Muscle of leg (tissue), 11 donors: ENCODE results near the gene CCNB2. TPM values are rescaled to one million over a fixed set of nuclear protein-coding genes. Genes with fewer than 3 reads are reported as not detected.

Experiments used
- DNase-seq: peaks from one replicate; pipeline ENCODE4 v3.0.0; 2013
- H3K27ac ChIP-seq: one replicate; pipeline ENCODE4 v1.5.1; 2013; ENCODE audit warnings: mild to moderate bottlenecking, low read length, control low read depth
- H3K27me3 ChIP-seq: one replicate; pipeline ENCODE4 v1.6.1; 2013; ENCODE audit warnings: low read length; ENCODE audit not compliant: control insufficient read depth, insufficient read depth
- H3K36me3 ChIP-seq: one replicate; pipeline ENCODE4 v1.6.1; 2013; ENCODE audit warnings: low read length; ENCODE audit not compliant: control insufficient read depth, insufficient read depth
- H3K4me1 ChIP-seq: one replicate; pipeline ENCODE4 v1.6.1; 2013; ENCODE audit warnings: low read length; ENCODE audit not compliant: control insufficient read depth, insufficient read depth
- H3K4me3 ChIP-seq: one replicate; pipeline ENCODE4 v1.5.1; 2013; ENCODE audit warnings: low read length, control low read depth
- H3K9me3 ChIP-seq: replicated peaks from 2 replicates; pipeline ENCODE4 v1.6.1; 2013; ENCODE audit warnings: low read depth, low read length; ENCODE audit not compliant: control insufficient read depth
- WGBS: methylation state at CpG from one replicate; pipeline ENCODE4 v1.1.5; 2013; ENCODE audit warnings: missing lambda C conversion rate; ENCODE audit not compliant: insufficient coverage; 5-methylcytosine and 5-hydroxymethylcytosine counted together
- polyA plus RNA-seq, 8 donors: library from polyadenylated mRNA; unstranded; fragments of 120-200 nt; gene quantifications; one replicate each; pipeline versions ENCODE4 v1.2.1 to v1.2.3, GENCODE V29; 2013; ENCODE audit warnings: inconsistent platforms in 1 of 8, low replicate concordance in 1 of 8; ENCODE audit not compliant: insufficient read length in 8 of 8, insufficient read depth in 1 of 8
- total RNA-seq: library from RNA; stranded (reverse); fragments of 120-200 nt; gene quantifications from one replicate; pipeline ENCODE4 v1.2.4, GENCODE V29; 2013

CCNB2 gene
- total and polyA plus RNA-seq, 9 donors: 13.9 to 29.1 (median 21.3) TPM

DNA sequence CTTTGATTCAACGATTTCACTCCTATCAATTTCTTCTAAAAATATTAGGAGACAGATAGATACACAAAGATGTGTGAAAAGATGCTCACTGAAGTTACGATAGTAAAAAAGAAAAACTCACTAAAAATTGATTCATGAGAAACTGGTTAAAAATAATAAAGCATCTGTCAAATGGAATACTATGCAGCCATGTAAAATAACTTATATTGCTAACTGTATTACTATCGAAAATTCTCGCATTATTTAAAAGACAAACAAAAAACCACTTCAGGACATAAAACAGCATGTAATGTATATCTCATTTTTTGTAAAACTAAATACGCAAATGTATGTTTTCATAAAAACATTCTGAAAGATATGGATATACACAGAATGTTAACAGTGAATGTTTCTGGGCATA lies 68.2 kb downstream of the CCNB2 start:
- H3K4me3 ChIP-seq: no peak overlapping the region
- WGBS: no CpG with 5 or more reads among the region's 5 CpGs
- DNase-seq: no peak
- peaks cover 20% of the 10 kb centered on the region for H3K4me1 ChIP-seq
- H3K36me3 ChIP-seq: peaks cover 18% of the 10 kb centered on the region
- H3K27me3 ChIP-seq: no peaks in the 10 kb centered on the region
- H3K9me3 ChIP-seq: no peaks in the 10 kb centered on the region
- H3K27ac ChIP-seq: no peak overlapping the region

DNA sequence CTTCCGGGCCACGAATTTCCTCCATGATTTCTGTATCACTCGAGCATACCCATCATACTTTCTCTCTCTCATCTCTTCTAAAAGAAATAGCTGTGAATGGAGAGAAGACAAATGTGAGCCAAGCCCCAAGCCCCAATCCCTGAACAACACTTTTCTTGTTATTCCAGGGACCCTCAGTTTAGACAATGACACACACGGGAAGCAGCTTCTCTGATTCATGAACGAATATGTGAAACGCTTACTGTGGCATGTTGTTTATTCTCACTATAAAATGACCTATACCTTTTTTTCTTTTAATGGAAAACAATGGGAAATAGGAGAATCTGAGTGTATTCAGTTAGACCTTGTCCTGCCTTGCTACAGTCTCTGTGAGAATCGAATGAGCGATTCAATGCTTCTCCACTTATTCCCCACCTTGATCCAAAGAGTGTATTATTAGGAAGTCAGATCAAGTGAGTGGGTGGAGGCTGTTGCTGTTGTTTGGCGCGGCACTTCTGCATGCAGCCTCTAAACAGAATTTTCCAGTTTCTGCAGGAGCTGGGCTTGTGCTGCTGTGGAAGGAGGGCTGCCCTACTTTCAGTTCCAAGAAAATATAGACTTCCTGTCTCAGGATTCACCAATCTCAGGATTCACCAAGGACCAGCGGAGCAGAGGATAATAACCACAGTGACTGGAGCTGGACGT lies 69.3 kb downstream of the CCNB2 start:
- no peak overlapping the region for H3K4me3 ChIP-seq
- no peaks in the 10 kb centered on the region for H3K27me3 ChIP-seq
- no peak overlapping the region for H3K27ac ChIP-seq
- H3K9me3 ChIP-seq: no peaks in the 10 kb centered on the region
- peaks cover 18% of the 10 kb centered on the region for H3K36me3 ChIP-seq
- peaks cover 30% of the 10 kb centered on the region for H3K4me1 ChIP-seq
- WGBS: 82% methylated on average over 2 of the region's 12 CpGs
- DNase-seq: peak; percentile 69

Other genes starting within 250 kb of the CCNB2 start
- 55.0 TPM for gene SLTM, start 171.5 kb upstream of the CCNB2 start, total RNA-seq
- 10 to 100 TPM; 53.0 to 76.8 (median 59.3) TPM for gene SLTM, start 171.5 kb upstream of the CCNB2 start, polyA plus RNA-seq
- 12.4 TPM for gene RNF111, start 117.5 kb upstream of the CCNB2 start, total RNA-seq
- 10 to 100 TPM; 19.0 to 25.5 (median 23.1) TPM for gene RNF111, start 117.5 kb upstream of the CCNB2 start, polyA plus RNA-seq
- gene LDHAL6B, start 101.7 kb downstream of the CCNB2 start, total RNA-seq: not detected
- gene LDHAL6B, start 101.7 kb downstream of the CCNB2 start, polyA plus RNA-seq: under 1 TPM in 3 of 8 donors, not detected in 5; 0.07 to 0.14 (median 0.12) TPM